IMR-90 (cell line): ENCODE results near the gene ZFAND6. TPM values are rescaled to one million over a fixed set of nuclear protein-coding genes. Genes with fewer than 3 reads are reported as not detected.

Experiments
- ATAC-seq: fragments of 200-7000 bp; cut with Tn5 transposase; 2 replicates; pipeline ENCODE4 v1.9.1; 2020; ENCODE audit warnings: low read depth, mild to moderate bottlenecking, moderate library complexity
- BruUV-seq: library from RNA; stranded (reverse); fragments of 400-500 nt; replicated peaks from 2 replicates; lab custom pipeline; 2021; lab: Mats Ljungman, UMichigan
- CTCF ChIA-PET: fragments of 300-600 bp; formaldehyde crosslinking; extraction: SDS; loops from one replicate; lab custom pipeline; 2021; ENCODE audit warnings: antibody characterized with exemption; lab: Yijun Ruan, JAX
- POLR2A ChIA-PET: fragments of 300-600 bp; sonication (Branson Sonifier 250); formaldehyde crosslinking; loops from one replicate; lab custom pipeline; 2022; ENCODE audit warnings: antibody characterized with exemption; ENCODE audit not compliant: unreplicated experiment; lab: Charles Lee
- DNase-seq: peaks from one replicate; pipeline ENCODE4 v3.0.0; 2013
- H2AFZ ChIP-seq: replicated peaks from 2 replicates; pipeline ENCODE3; 2013; ENCODE audit warnings: low read length, mild to moderate bottlenecking; ENCODE audit not compliant: poor library complexity
- H2AK5ac ChIP-seq: 2 replicates; pipeline ENCODE4 v1.6.1; 2013; ENCODE audit warnings: low read depth, low read length, inconsistent platforms
- H2AK9ac ChIP-seq: replicated peaks from 2 replicates; pipeline ENCODE3; 2013; ENCODE audit warnings: mild to moderate bottlenecking, low read depth, low read length, moderate library complexity; ENCODE audit not compliant: poor library complexity
- H2BK120ac ChIP-seq: 2 replicates; pipeline ENCODE4 v1.6.1; 2013; ENCODE audit warnings: low read depth, low read length, inconsistent platforms
- H2BK15ac ChIP-seq: 3 replicates; pipeline ENCODE4 v1.6.1; 2013; ENCODE audit warnings: low read depth, low read length, inconsistent platforms
- H2BK20ac ChIP-seq: 2 replicates; pipeline ENCODE4 v1.6.1; 2013; ENCODE audit warnings: low read depth, mild to moderate bottlenecking, inconsistent platforms, low read length, moderate library complexity
- H2BK5ac ChIP-seq: 2 replicates; pipeline ENCODE4 v1.6.1; 2013; ENCODE audit warnings: mild to moderate bottlenecking, low read depth, low read length, inconsistent platforms; ENCODE audit not compliant: poor library complexity, severe bottlenecking
- H3K14ac ChIP-seq: replicated peaks from 2 replicates; pipeline ENCODE4 v1.6.1; 2013; ENCODE audit warnings: low read depth, low read length, inconsistent platforms
- H3K18ac ChIP-seq: 2 replicates; pipeline ENCODE4 v1.6.1; 2013; ENCODE audit warnings: low read depth, low read length, control low read depth
- H3K23ac ChIP-seq: 2 replicates; pipeline ENCODE4 v1.6.1; 2013; ENCODE audit warnings: low read depth, low read length, inconsistent platforms
- H3K27ac ChIP-seq: 2 replicates; pipeline ENCODE4 v1.5.1; 2013; ENCODE audit warnings: mild to moderate bottlenecking, control low read depth, low read length; ENCODE audit not compliant: insufficient read depth
- H3K27me3 ChIP-seq: 2 replicates; pipeline ENCODE4 v1.6.1; 2013; ENCODE audit warnings: low read length; ENCODE audit not compliant: control insufficient read depth, insufficient read depth
- H3K36me3 ChIP-seq: 2 replicates; pipeline ENCODE4 v1.6.1; 2013; ENCODE audit warnings: low read length, mixed read lengths; ENCODE audit not compliant: control insufficient read depth, insufficient read depth
- H3K4ac ChIP-seq: 2 replicates; pipeline ENCODE4 v1.6.1; 2013; ENCODE audit warnings: low read depth, low read length, inconsistent platforms
- H3K4me1 ChIP-seq: 2 replicates; pipeline ENCODE4 v1.6.1; 2013; ENCODE audit warnings: low read length, mixed read lengths; ENCODE audit not compliant: control insufficient read depth, insufficient read depth
- H3K4me2 ChIP-seq: 2 replicates; pipeline ENCODE4 v1.6.1; 2013; ENCODE audit warnings: low read depth, mild to moderate bottlenecking, control low read depth, low read length, moderate library complexity
- H3K4me3 ChIP-seq: 2 replicates; pipeline ENCODE4 v1.5.1; 2013; ENCODE audit warnings: low read depth, mild to moderate bottlenecking, control low read depth, low read length, moderate library complexity; ENCODE audit not compliant: insufficient read depth
- H3K56ac ChIP-seq: 2 replicates; pipeline ENCODE4 v1.6.1; 2013; ENCODE audit warnings: low read length, inconsistent platforms; ENCODE audit not compliant: insufficient read depth; ENCODE audit errors: extremely low read depth
- H3K79me1 ChIP-seq, 2 experiments: 2 replicates each; pipeline ENCODE4 v1.6.1; 2013; ENCODE audit warnings: low read length in 2 of 2, inconsistent platforms in 1 of 2, low read depth in 1 of 2
- H3K9ac ChIP-seq: 2 replicates; pipeline ENCODE4 v1.6.1; 2013; ENCODE audit warnings: low read depth, low read length, control low read depth
- H3K9me1 ChIP-seq: 2 replicates; pipeline ENCODE4 v1.6.1; 2013; ENCODE audit warnings: low read length, inconsistent platforms; ENCODE audit not compliant: insufficient read depth
- H3K9me3 ChIP-seq: 2 replicates; pipeline ENCODE4 v1.6.1; 2013; ENCODE audit warnings: low read length; ENCODE audit not compliant: control insufficient read depth, insufficient read depth
- H4K20me1 ChIP-seq: 2 replicates; pipeline ENCODE4 v1.6.1; 2013; ENCODE audit warnings: low read length, inconsistent platforms; ENCODE audit not compliant: insufficient read depth
- H4K5ac ChIP-seq: 2 replicates; pipeline ENCODE4 v1.6.1; 2013; ENCODE audit warnings: mild to moderate bottlenecking, low read depth, low read length, control low read depth
- H4K8ac ChIP-seq, 2 experiments: 2 replicates each; pipeline ENCODE4 v1.6.1; 2013; ENCODE audit warnings: low read depth in 2 of 2, low read length in 2 of 2, control low read depth in 1 of 2, inconsistent platforms in 1 of 2
- H4K91ac ChIP-seq: 2 replicates; pipeline ENCODE4 v1.6.1; 2013; ENCODE audit warnings: low read depth, low read length, inconsistent platforms; ENCODE audit not compliant: insufficient read depth
- BHLHE40 ChIP-seq: fragments of 150-350 bp; IDR thresholded peaks from 2 replicates; pipeline ENCODE4 v1.6.1; 2016; ENCODE audit warnings: mild to moderate bottlenecking, low read depth, low read length
- CEBPB ChIP-seq: IDR thresholded peaks from 2 replicates; pipeline ENCODE4 v1.6.1; 2012; ENCODE audit warnings: low read depth, low read length, improper control_type of control experiment
- CHD1 ChIP-seq: IDR thresholded peaks from 2 replicates; pipeline ENCODE4 v1.6.1; 2012; ENCODE audit warnings: low read depth, low read length, improper control_type of control experiment
- CTCF ChIP-seq: conservative IDR thresholded peaks from 2 replicates; pipeline ENCODE4 v1.5.1; 2012; ENCODE audit warnings: mild to moderate bottlenecking, low read depth, low read length, improper control_type of control experiment
- FOS ChIP-seq: fragments of 150-350 bp; IDR thresholded peaks from 2 replicates; pipeline ENCODE4 v1.6.1; 2016; ENCODE audit warnings: low read depth, low read length
- MXI1 ChIP-seq: IDR thresholded peaks from 2 replicates; pipeline ENCODE4 v1.6.1; 2012; ENCODE audit warnings: low read depth, mild to moderate bottlenecking, low read length, moderate library complexity, borderline replicate concordance
- NFE2L2 ChIP-seq: fragments of 150-350 bp; IDR thresholded peaks from 2 replicates; pipeline ENCODE4 v1.6.1; 2016; ENCODE audit warnings: low read depth, mild to moderate bottlenecking, low read length
- POLR2A ChIP-seq: IDR thresholded peaks from 2 replicates; pipeline ENCODE4 v1.6.1; 2012; ENCODE audit warnings: mild to moderate bottlenecking, low read depth, low read length
- RAD21 ChIP-seq: IDR thresholded peaks from 2 replicates; pipeline ENCODE4 v1.6.1; 2012; ENCODE audit warnings: low read length, improper control_type of control experiment
- RCOR1 ChIP-seq: IDR thresholded peaks from 2 replicates; pipeline ENCODE4 v1.6.1; 2012; ENCODE audit warnings: mild to moderate bottlenecking, low read length, improper control_type of control experiment; ENCODE audit not compliant: insufficient replicate concordance
- RFX5 ChIP-seq: IDR thresholded peaks from 2 replicates; pipeline ENCODE4 v1.8.0; 2012; ENCODE audit warnings: low read depth, mild to moderate bottlenecking, low read length, moderate library complexity
- SMC3 ChIP-seq: fragments of 150-350 bp; IDR thresholded peaks from 2 replicates; pipeline ENCODE4 v1.6.1; 2016; ENCODE audit warnings: low read depth, mild to moderate bottlenecking, antibody characterized with exemption, low read length, moderate library complexity
- USF2 ChIP-seq: fragments of 150-350 bp; IDR thresholded peaks from 2 replicates; pipeline ENCODE4 v1.6.1; 2017; ENCODE audit warnings: mild to moderate bottlenecking, antibody characterized with exemption, low read length, low read depth
- WGBS, 2 experiments: methylation state at CpG; one replicate each; pipeline versions ENCODE4 v1.1.5 to v1.1.7; 2013; ENCODE audit warnings: missing lambda C conversion rate in 2 of 2; ENCODE audit not compliant: insufficient read length in 1 of 2; ENCODE audit errors: extremely low coverage in 2 of 2; 5-methylcytosine and 5-hydroxymethylcytosine counted together
- dilution Hi-C: fragments of 300-500 bp; cut with HindIII; formaldehyde crosslinking; loops from one replicate; pipeline ENCODE4 v1.14.3; 2018; ENCODE audit warnings: low sequenced_read_pairs; ENCODE audit not compliant: unreplicated experiment
- in situ Hi-C: fragments of 300-500 bp; cut with MboI; formaldehyde crosslinking; loops from 3 replicates; pipeline ENCODE4 v1.14.3; 2019; ENCODE audit warnings: low sequenced_read_pairs, inconsistent platforms, mixed read lengths
- intact Hi-C: fragments of 100-400 bp; cut with micrococcal nuclease; formaldehyde crosslinking; loops from 2 replicates; pipeline ENCODE4 v1.10.0; 2022
- polyA plus RNA-seq, 3 experiments: library from polyadenylated mRNA; depleted of rRNA; stranded (reverse); fragments of >200 nt; gene quantifications; 2 replicates each; pipeline ENCODE4 v1.2.3, GENCODE V29; 2012; ENCODE audit warnings: low replicate concordance in 1 of 3
- total RNA-seq: library from RNA; depleted of rRNA; stranded (reverse); fragments of >200 nt; gene quantifications from 2 replicates; pipeline ENCODE4 v1.2.3, GENCODE V29; 2012

Gene ZFAND6
- total and polyA plus RNA-seq, 2 of the 4 experiments (the other 2 are of a cell fraction), result 77.5 to 96.4 TPM

- TF ChIP-seq USF2 (peak; percentile 90), CEBPB (peak; percentile 35; the same call in 1 of the 2 replicates)
These were observed 101.2 kb downstream of the ZFAND6 start (continued) for GRCh38 chr15:80160570-80161156.

GRCh38 chr15:80161468-80162016, 102.1 kb downstream of the ZFAND6 start:
- BruUV-seq, result no TSS peak
- TF ChIP-seq RAD21 (no peak), RFX5 (no peak), RCOR1 (no peak), CHD1 (no peak), MXI1 (no peak), FOS (no peak), CTCF (no peak), SMC3 (no peak), USF2 (no peak), POLR2A (no peak), BHLHE40 (no peak), NFE2L2 (no peak)
- Histone ChIP-seq H3K4me2 (no peak overlapping the region; the same call in 1 of the 2 replicates), H2BK20ac (peak overlapping the region; percentile 9; the same call in 1 of the 2 replicates), H2AFZ (no peak overlapping the region), H3K14ac (no peak overlapping the region; the same call in 1 of the 2 replicates), H4K5ac (peak overlapping the region; percentile 5), H3K23ac (no peak overlapping the region), H3K4me3 (no peak overlapping the region), H2AK5ac (peak overlapping the region; percentile 95; the same call in 1 of the 2 replicates), H2BK120ac (peak overlapping the region; percentile 95), H3K9ac (no peak overlapping the region), H3K4ac (peak overlapping the region; percentile 94), H3K9me3 (no peaks in the 10 kb centered on the region), H3K56ac (no peak overlapping the region), H3K9me1 (peaks cover 26% of the 10 kb centered on the region), H3K4me1 (peaks cover 26% of the 10 kb centered on the region), H3K27me3 (no peaks in the 10 kb centered on the region), H4K8ac (peak overlapping the region; percentile 14 to 82; a peak in 2 of 4 replicates), H3K36me3 (peaks cover 13% of the 10 kb centered on the region), H3K27ac (peak overlapping the region; percentile 35; the same call in 1 of the 2 replicates), H2BK15ac (0 out of 3 replicates have a peak overlapping the region, but pooled peaks have one; percentile 73), H4K91ac (no peak overlapping the region), H4K20me1 (no peaks in the 10 kb centered on the region), H2BK5ac (peak overlapping the region; percentile 2), H3K18ac (peak overlapping the region; percentile 67), H3K79me1 (peaks cover 0 to 19% of the 10 kb centered on the region in 2 experiments; a peak in 2 of 4 replicates), H2AK9ac (no peak overlapping the region)
- dilution Hi-C loops (no loop called here), in situ Hi-C loops (no loop called here), intact Hi-C loops (no loop called here)
- ATAC-seq, result no peak
- CTCF ChIA-PET, result interaction anchor here (0.6 to 2.4 kb wide), 3 partner anchors 12 to 245 kb away, joined by 5 to 11 read pairs (median 9); no protein-coding TSS in a partner anchor
- POLR2A ChIA-PET, result no interaction called here
- DNase-seq, result no peak
- 83% methylated on average over 2 of the region's 6 CpGs; no CpG with 5 or more reads in 1 of the 2 experiments for WGBS, 2 experiments
